Inferior parietal cortex (tissue), 1 donor: Measurements from ENCODE around the gene AMOT.

Experiments
- DNase-seq: peaks from one replicate; pipeline ENCODE4 v3.0.0-alpha.2; 2016; ENCODE audit errors: extremely low spot score

The AMOT gene

GRCh38 chrX:112735147-112735546 is 105.5 kb downstream of the AMOT start:
- DNase-seq = no peak

DNA sequence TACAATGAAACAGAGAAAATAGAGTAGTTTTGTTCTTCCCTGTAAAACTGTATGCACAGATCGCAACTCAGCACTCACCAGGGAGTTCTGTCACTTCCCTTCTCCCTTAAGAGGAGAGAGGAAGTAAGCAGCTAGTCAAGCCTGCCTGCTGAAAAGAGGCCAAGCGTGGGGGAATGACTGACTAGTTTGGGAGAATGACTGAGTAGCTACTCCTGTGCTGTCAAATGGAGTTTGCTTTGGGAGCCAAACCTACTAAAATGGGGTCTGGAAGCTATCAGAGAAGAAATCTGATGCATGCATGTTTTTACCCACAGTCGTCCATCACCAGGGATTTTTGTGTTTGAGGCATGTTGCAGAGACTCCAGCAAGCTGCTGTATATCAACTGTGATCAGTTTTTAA is 106.3 kb downstream of the AMOT start:
- DNase-seq = no peak

DNA sequence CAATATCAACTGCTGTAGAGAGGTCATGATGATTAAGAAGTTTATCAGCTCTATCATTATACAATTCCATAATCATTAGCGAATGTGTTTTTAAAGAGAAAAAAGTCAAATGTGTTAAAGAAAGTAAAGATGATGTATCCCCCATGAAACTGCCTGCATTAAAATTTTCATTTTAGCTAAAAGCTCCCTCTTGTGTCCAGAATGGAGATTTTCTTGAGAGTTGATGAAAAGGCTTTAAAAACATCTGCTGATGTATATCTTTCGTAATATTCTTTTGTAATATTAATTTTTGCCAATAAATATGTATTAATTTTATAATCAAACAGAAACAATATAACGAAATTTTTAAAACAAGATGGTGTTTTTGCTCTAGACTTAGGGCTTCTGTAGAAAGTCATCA is 108.8 kb downstream of the AMOT start:
- DNase-seq = no peak
